GM12801 (cell line): ENCODE results near the gene MUC2.

ENCODE experiments used
- TF ChIP-seq, protein P1 (sequence below): IDR thresholded peaks from one replicate; pipeline ENCODE4 v1.5.1; 2011; ENCODE audit warnings: control low read depth; ENCODE audit not compliant: insufficient read length; ENCODE audit errors: extremely low read depth

Gene MUC2

DNA sequence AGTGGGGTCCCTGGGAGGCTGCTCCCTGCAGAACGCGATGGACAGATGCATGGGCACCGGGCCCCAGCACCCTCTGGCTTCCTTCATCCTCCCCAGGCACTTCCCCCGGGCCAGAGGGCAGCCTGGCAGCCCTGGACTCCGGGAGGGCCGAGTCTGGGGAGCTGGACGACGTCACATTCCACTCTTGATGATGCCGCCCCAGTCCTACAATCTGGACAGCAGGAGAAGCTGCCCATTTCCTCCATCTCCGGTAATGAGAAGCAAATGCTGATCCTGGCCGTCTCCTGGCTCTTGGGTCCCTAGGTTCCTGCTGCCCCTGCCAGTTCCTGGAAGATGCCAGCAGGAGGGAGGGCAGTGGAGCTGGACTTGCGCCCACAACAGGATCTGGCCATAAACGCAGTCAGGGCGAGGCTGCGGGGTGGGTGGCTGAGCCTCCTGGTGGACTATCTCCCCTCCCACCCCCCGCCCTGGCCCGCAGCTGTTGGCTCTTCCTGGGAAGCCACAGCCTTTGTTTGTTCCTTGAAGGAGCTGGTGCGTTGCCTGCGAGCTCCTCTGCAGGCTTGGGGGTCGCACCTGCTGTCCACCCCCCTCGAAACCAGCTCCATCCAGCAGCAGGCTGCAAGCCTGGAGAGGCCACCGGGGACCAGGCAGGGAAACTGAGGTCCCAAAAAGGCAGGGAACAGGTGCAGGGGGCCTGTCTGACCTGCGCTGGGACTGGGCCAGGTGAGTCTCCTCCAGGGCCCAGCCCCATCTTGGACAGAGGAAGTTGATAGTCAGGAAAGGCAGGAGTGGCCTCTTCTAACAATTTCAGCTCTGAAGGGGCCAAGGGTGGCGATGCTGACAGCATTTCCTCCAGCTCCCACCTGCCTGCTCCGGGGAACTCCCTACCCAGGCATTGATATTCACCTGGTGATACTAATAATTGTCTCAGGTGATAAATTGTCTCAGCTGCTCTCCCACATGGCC, 20.2 kb upstream of the MUC2 start:
- TF ChIP-seq, protein P1, sequence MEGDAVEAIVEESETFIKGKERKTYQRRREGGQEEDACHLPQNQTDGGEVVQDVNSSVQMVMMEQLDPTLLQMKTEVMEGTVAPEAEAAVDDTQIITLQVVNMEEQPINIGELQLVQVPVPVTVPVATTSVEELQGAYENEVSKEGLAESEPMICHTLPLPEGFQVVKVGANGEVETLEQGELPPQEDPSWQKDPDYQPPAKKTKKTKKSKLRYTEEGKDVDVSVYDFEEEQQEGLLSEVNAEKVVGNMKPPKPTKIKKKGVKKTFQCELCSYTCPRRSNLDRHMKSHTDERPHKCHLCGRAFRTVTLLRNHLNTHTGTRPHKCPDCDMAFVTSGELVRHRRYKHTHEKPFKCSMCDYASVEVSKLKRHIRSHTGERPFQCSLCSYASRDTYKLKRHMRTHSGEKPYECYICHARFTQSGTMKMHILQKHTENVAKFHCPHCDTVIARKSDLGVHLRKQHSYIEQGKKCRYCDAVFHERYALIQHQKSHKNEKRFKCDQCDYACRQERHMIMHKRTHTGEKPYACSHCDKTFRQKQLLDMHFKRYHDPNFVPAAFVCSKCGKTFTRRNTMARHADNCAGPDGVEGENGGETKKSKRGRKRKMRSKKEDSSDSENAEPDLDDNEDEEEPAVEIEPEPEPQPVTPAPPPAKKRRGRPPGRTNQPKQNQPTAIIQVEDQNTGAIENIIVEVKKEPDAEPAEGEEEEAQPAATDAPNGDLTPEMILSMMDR = no peak

DNA sequence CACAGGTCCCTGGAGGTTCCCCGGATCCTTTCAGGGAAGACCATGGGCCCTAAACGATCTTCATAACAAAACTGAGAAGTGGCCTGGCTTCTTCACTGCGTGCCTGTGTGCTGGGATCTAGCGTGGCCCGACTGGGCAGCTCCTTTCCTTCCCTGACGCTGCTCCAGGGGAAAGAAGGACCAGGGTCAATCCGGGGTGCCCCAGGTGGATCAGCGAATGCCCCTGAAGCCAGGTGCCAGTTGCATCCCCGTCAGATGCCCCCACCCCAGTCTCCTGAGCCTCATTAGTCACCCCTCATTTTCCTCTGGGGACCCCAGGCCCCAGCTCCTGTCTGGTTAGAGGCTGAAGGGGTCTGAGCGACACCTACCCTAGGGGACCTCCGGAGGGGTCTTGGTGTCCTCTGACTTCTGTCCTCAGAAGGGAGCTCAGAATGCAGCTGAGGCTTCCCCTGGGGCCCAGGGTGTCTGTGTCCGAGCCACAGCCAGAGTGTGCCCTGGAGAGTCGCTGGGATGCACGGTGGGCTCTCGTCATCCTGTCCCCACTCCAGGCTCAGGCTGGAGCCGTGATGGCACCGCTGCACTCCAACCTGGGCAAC, 19.5 kb upstream of the MUC2 start:
- TF ChIP-seq, protein P1 = no peak

DNA sequence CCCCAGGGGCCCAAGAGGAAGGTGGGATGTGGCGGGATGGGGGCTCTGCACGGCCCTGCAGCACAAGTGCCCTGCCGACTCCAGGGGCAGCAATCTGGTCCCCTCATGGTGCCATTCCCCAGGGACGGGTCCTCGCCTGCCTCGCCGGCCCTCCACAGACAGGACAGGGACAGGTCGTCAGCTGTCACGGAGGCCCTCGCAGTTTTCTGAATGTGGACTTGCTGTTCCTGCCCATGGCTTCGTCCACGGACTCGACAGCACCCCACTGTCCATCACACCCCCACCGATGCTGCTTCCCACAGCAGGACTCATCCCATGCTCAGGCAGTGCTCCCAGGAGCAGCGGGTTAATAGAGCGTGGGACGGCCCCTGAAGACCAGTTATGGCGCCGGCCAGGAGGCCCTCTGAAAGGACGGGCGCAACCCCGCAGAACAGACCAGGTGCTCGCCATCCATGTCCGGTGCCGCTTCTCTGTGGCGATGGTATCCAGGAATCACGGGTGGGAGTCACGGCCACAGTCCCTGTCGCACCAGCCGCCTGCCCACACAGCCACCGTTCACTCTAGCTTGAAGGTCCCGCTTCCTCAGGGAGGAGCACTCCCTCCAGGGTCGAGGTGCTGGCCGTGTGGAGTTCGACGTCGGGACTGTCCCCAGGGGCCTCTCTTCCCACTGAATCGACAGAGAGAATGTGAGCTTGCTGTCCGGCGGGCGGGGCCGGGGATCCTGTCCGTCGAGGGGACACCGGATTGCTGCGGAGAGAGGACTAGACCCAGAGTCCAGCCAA, 18.5 kb upstream of the MUC2 start:
- TF ChIP-seq, protein P1 = no peak

DNA sequence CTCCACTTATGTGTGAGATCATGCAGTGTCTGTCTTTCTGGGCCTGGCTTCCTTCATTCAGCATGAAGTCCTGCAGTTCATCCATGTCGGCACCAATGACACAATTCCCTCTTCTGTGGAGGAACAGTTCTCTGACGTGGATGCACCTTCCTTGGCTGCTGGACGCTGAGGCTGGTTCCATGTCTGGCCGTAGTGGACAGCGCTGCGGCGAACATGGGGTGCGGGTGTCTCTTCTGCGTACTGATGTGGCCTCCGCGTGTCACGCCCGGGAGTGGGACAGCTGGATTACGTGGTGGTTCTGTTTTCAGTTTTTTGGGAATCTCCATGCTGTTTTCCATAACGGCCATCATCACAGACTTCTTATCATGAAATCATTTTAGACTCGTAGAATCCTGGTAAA, 16.9 kb upstream of the MUC2 start:
- TF ChIP-seq, protein P1 = no peak

DNA sequence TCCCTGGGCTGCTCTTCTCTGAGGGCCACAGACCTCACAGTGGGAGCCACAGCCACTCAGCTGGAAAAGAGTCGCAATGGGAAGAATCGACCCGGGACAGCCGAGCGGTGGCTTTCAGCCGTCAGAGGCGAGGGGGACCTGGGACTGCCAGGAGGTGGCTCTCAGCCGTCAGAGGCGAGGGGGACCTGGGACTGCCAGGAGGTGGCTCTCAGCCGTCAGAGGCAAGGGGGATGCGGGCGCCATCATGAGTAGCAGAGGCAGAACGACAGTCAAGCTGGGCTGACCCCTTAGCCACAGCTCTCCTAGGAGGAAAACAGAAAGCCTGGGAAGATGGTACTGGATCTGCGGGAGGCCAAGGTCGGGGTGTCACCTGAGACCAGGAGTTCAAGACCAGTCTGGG, 14.9 kb upstream of the MUC2 start:
- TF ChIP-seq, protein P1 = no peak

DNA sequence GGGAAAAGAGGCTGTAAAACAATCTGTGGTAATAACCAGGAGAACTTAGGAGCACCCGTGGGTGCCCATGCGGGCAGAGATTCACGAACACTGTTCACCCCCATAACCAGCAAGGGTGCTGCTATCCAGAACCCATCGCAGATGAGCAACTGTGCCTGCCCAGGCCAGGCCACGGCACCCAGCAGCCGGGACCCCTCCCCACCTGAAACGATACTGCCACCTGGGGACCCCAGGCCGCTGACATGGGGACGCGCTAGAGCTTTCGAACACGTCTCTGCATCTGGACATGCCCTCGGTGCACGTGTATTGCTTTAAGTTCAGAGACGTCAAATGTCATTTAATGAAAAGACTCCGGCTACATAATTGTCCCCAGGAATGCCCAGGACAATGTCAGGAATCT, 14.3 kb upstream of the MUC2 start:
- TF ChIP-seq, protein P1 = no peak
